NCI-H146 treated with DMSO at 0.1 percent for 48 hours (cell line): ENCODE data around the gene MAML3.
A peak's percentile ranks its signal among the peaks of the same experiment; 100 is the strongest.

Source experiments
- DNase-seq: peaks from one replicate; lab custom pipeline; 2025; ENCODE audit not compliant: unreplicated experiment; lab: John Stamatoyannopoulos, UW

Gene MAML3

DNA sequence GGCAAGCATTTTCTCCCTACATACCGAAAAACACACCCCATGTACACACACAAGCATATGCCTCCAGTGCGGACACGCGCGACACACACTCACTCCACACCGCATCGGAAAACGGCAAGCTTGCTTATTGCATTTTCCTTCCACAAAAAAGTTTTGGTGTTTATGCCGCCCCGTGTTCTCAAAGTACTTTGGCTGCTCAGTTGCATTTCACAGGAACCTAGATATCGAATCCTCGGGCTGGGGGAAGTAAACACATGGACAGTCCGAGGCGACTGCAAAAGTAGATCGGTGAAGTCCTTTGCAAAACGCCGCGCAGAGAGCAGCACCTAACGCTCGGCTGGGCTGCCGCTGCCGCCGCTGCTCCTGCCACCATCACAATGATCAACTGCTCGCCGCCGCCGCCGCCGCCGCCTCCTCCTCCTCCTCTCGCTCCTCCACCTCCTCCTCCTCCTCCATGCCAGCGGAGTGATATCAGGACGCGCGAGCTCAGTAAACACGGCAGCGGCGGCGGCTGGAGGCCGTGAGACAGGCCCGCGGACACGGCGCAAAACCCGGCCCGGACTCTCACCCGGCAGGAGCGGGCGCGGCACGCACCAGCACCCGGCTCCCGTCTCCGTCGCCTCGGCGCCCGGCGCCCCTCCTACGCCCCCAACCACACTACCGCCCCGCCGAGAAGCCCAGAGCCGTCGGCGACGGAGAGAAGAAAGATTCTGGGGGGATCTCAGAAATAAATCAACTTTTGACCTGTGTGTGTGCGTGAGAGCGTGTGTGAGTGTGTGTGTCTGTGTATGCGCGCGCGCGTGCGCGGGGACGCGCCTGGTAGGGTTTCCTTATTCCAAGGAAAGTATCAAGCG lies at the start of gene MAML3:
Gene MAML3 (minus strand): TSS at position 467 of the 854 bp plus-strand sequence. CDS start 857 bp downstream, outside the sequence.
- peak; percentile 76 for DNase-seq

DNA sequence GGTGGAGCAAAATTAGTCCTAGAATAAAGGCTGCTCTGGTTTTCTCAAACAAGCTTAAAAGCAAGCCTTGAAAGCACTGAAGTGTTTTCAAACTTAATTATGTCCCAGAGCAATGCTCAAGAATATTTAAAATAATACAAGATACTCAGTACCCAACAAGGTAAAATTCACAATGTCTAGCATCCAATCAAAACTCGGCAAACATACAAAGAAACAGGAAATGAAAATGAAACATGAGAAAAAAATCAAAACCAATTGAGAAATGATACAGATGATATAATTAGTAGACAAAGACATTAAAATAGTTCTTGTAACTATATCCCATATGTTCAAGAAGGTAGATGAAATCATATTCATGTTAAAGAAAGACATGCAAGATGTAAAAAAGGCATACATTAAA lies 45.0 kb upstream of the MAML3 start:
- DNase-seq: no peak

DNA sequence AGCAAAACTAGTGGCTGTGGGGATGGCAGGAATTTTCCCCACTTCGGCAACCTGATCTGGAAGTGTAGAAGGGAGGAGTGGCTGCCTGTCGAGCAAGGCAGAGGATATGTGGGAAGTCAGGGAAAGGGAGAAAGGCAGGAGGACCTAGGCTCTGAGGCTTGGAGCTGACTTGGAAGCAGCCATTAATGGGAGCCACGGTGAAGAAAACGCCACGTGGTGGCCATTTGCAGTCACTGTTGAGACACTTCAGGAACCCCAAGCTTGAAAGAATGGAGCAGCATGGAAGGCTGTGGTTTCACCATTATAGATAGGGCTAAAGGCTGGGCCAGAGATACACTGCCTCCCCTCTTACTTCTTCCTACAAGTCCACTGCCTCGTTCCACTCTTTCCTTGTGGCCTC lies 41.8 kb upstream of the MAML3 start:
- DNase-seq: no peak

DNA sequence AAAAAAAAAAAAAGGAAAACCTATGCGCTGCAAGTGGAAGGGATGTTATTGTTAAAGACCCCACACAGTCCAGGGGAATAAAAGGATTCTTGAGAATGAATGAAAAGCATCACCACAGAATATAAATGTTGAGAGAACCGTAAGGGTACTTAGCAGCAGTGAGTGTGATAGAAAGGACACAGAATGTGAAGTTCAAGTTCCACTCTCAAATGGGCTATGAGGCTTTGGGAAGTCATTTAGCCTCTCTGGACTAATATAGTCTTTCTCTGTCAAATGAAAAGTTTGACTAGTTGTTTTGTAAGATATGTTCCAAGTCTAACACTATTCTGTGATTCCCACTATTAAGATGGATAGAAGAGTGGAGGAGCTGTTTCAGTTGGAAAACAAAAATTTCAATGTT lies 35.8 kb upstream of the MAML3 start:
- DNase-seq: no peak

DNA sequence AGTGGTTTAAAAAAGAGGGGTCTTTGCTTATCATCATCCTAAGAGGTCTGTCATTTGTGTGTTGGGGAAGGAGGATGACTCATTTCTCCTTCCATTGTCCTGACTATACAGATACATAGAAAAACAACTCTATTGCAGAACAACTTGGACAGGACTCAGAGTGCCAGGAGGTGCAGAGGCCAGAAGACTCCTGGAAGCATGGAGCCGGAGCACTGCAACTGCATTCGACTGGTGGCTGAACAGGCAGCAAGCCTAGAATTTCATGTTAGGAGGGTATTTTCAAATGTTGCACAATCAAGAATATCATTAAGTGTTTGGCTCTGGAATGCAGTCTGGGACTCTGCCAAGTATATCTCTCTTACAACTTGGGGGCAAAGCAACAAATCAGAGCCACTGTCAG lies 35.0 kb upstream of the MAML3 start:
- no peak for DNase-seq

DNA sequence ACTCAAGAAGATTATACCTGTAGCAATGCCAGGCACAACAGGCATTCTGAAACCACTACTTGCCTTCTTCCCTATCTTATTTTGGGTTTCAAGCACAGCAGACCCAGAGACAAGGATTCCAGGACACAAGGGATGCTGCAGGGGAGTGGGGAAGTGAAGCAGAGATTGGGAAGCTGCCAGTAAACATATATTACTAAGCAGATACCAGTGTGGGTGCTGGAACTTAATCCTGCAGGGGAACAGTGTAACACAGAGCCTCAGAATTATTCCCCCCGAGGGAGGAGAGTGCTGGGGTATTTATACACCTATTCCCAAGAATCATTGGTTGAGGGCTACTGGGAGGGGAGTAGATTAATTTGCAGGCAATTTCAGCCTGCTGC lies 33.3 kb upstream of the MAML3 start:
- no peak for DNase-seq

DNA sequence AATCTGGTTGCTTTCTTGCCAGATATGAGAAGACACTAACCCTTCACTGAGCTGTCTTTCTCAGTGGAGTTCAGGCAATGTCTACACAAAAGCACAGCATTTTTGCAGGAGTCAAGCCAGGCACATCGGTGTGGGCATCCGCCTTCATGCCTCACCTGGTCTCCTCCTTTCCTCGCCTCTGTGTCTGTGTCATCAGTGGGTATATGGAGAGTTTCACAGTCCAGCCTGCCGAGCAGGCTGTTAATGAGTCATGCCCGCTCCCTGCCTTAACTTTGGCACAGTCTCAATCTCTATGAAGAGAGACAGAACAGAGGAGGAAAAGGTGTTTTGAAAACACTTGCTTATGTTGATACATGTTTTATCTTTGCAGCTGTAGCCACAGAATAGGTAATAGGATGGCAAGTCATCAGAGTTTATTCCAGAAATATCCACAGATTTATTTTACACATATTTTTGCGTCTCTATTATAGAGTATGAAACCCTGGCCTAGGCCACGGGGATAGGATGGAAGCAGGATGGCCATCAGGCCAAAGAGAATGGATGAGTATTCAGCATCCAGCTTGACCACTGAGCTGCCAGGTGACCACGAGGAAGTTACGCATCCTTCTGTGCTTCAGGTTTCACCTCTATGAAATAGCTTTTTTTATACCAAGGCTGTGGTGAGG lies 32.8 kb upstream of the MAML3 start:
- no peak for DNase-seq

DNA sequence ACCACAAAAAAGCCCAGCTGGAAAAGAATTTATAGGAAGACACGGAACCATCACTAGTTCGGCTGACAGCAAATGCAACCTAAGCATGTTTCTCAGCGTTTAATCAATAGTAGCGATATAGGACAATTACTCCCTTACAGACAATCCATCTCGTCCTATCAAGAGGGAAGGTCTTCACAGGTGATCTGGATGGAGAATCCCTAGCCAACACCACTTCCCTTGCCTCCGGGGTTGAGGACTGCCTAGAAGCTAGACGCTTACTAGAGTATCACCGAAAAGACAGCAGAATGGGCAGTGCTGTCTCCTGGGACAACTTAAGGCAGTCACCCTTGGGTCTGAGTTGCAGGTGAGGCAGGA lies 32.1 kb upstream of the MAML3 start:
- no peak for DNase-seq

DNA sequence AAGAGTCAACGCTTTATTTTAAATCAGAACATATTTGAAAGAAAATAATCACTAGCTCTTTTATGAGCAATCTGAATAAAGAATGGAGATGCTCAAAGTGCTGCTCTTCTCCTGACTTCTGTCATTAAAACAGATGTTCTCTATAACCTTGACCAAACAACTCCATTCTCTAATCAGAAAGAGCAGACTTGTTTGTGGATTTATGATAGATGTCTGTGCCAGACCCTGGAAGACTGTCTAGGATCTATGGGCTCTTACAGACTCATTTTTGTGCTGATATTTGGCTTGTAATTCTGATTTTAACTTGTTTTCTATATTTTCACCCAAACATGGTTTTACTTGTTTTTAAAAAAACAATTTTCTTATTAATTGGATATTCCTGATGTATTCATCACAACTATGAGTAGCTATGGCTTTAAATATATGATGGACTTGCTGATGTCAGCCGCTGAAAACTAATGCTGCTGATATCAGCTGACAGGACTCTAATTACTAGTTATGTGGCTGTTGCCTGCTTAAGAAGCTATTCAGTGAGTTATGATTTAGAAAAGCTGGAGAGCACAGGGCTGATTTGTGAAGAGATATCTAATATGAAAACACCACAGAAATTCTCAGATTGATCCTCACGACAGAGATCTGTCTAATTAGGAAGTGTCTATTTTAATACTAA lies 31.6 kb upstream of the MAML3 start:
- peak; percentile 34 for DNase-seq

DNA sequence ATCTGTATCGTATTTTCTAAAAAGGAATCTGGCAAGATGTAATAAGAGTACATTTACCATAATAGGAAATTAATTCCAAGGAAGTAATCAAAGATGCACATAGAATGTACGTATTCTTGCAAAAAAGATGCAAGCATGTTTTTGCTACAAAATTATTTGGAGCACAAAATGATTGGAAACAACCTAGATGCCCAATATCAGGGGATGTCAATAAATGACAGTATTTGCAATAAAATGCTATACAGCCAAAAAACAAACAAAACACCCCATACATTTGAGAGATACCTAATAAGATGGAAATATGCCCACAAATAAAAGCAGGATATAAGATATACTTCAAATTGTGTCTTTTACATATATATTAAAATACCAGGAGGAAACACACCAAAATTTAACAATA lies 29.3 kb upstream of the MAML3 start:
- DNase-seq: no peak

DNA sequence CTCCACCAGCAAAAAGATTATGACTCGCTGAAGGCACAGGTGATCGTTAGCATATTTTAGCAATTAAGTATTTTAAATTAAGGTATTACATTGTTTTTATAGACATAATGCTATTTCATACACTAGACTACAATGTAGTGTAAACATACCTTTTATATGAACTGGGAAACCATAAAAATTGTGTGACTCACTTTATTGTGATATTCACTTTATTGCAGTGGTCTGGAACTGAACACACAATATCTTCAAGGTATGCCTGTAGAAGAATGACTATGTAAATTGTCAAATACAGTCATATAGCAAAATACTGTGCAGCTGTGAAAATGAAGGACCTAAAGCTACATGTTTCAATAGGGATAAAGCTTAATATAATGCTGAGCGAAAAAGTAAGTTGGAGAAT lies 26.6 kb upstream of the MAML3 start:
- no peak for DNase-seq

DNA sequence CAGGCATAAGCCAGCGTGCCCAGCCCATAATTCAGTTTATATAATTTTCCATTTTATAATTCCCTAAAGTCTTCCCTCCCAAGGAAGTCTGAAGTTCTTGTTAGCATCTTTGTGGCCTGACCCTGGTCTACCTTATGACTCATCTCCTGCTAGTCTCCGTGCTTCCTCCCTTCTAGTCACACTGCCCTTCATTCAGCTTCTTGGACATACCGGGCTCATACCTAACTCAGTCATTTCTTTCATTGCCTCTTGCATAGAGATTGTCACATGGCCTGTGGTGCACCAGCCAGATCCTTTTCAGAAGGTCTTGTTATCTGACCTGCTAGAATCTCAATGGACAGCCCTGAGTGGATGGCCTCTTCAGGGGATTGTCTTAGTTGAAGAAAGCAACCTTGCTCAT lies 22.8 kb upstream of the MAML3 start:
- no peak for DNase-seq

DNA sequence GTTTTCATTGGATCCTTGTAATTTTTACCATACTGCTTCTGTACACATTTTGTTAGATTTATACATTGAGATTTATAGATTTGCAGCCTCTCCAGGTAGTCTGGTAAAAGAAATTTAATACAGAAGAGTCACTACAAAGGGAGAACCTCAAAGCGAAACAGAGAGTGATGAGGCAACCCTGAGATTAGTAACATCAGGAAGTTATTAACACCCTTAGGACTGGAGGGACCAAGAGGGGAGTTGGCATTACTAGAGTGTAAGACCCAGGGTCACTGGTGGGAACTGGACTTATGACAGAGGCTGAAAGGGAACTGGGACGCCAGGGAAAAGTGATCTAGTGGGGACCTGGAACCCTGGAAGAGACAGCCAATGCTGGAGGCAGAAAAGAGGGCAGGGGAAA lies 20.6 kb upstream of the MAML3 start:
- DNase-seq: no peak

DNA sequence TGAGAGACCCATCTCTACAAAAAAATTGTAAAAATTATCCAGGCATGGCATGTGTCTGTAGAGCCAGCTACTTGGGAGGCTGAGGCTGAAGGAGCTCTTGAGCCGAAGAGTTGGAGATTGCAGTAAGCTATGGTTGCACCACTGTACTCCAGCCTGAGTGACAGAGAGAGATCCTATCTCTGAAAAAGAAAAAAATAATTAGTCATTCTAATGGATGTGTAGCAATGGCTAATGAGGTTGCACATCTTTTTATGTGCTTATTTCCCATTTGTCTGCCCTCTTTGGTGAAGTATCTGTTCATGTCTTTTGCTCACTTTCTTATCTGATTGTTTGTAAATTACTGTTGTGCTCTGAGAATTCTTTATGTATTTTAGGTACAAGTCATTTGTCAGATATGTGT lies 19.0 kb upstream of the MAML3 start:
- DNase-seq: no peak

DNA sequence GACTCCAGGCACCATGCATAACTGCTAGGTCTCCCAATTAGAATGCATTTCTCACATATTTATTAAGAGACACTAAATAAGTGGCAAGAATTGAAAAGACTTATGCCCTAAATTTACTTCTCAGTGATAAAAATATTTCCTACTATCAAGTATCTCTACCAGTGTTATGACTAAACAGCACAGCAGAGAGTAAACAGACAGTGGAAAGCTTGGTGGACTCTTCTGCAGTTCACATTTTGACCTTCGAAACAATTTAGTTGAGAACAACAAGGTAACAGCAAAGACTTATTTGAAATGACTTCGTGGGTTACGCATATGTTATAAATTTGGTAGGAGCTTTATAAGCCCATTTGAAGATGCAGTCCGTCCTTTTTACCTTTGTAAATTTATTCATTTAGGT lies 16.3 kb upstream of the MAML3 start:
- no peak for DNase-seq

DNA sequence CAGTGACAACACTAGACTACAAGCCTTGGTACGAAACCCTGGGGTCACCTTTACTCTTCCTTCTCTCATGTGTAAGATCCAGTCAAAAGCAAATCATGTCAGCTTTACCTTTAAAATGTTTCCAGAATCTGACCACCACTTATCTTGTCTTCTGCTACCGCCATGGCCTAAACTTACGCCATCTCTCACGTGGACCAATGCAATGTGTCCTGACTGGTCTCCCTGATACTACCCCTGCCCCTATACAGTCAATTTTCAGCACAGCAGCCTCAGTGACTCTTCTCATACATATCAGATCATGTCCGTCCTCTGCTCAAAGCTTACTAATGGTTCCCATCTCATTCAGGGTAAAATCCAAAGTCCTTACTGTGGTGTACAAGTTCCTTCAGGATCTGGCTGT lies 15.0 kb upstream of the MAML3 start:
- DNase-seq: no peak

DNA sequence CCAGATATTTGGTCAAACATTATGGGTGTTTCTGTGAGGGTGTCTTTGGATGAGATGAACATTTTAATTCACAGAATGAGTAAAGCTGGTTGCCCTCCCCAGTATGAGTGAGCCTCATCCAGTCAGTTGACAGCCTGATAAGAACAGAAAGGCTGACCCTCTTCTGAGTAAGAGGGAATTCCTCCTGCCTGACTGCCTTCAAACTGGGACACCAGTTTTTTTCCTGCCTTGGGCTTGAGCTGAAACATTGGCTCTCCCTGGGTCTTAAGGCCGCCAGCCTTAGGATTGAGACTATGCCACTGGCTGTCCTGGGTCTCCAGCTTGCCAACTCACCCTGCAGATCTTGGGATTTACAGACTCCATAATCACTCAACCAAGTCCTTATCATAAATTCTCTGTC lies 14.5 kb upstream of the MAML3 start:
- DNase-seq: no peak

DNA sequence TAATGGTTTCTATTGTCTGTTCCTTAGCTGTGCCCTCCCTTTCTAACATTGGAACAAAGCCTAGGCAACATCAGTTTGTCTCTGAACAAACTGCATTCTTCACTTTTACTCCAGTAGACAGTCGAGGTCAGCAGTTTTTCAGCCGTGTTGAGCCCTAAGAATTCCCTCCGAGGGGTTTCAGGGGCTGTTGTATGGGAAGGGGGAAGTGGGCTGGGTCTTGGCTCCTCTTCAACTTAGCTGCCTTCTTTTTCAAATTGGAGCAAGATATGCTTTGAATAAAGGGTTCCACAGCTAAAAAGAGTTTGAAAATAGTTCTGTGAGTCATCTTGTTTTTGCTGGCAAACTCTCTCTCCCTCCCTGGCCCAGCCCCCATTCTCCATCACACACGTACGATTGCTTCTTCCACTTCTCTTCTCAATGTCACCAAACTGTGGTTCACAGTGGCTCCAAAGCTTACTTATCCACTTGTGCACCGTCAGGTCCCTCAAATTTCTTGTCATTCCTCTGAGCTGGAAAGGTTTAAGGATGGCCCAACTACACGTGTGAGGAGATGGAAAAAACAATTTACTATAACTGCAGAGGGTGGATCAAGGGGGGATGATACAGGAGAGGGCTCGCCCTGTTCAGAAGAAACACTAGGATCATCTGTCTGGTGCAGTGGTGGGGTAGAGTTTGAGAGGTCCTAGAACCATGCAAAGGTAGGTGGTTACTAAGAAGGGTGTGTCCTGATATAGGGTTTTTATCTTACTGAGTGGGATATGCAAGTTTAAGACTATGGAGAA lies 9.2 kb upstream of the MAML3 start:
- no peak for DNase-seq

DNA sequence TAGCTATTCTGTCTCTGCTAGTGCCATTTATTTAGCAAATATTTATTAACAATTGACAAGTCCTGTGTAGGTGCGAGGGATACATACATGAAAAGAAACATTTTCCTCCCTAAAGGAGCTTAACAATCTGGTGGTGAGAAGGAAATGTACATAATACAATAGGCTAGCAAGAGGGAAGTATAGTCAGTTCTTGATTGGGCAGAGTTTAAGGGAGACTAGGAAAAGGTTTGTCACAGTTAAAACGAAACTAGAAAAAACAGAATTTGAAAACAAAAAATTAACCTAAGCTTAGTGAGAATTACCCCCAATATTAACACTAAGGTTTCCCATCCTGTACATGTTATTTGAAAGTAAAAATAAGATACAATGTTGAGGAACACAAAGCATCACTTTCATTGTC lies 8.6 kb upstream of the MAML3 start:
- no peak for DNase-seq

DNA sequence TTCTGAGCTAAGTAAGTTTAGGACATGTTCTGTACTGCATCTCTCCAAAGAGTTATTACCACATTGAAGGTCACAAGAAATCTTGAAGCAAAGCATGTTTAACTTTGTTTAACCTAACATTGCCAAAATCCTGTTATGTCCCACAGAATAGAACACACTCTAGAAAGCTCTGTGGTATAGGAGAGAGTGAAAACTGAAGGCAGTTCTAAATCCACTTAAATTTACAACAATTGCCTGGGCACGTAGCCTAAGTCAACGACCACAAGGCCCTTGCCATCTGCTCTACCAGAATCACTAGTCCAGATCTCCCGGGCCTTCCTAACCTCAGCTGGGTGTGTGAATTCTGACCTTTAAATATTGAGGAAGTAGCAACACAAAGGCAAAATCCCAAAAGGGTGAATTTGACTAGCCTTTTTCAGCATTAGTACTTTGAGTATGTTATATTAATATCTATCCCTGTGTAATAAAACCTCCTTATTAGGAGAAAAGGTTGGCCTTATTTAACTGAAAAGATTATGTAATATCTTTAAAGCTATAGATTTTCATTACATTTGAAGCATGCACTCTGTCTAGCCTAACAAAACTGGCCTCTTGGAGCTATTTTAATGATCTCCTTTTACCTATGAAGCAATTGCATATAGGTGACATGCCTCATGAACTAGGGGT lies 4.5 kb upstream of the MAML3 start:
- no peak for DNase-seq

DNA sequence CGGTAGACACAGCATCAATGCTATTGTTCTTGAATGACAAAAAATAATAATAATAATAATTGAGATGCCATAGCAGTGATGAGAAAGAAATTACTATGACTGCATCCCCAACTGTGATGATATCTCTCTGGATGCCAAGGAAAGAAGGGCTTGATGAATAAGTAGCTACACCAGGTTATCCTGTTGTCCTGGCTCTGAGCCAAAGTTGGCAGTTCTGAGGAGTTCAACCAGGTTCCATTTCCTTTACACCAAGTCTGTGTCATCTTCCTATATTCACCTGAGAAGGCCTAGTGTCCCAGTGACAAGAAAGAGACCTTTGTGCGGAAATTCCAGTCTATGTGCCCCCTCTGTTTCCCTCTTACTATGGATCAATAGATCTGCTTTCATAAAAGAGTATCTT lies 3.4 kb upstream of the MAML3 start:
- DNase-seq: no peak
